Measurements from ENCODE around the gene TSHZ3. TPM values are rescaled to one million over a fixed set of nuclear protein-coding genes. Genes with fewer than 3 reads are reported as not detected.

Gene TSHZ3
- total and polyA plus RNA-seq, 8 donors, result 0.87 to 14.3 (median 5.9) TPM

DNA sequence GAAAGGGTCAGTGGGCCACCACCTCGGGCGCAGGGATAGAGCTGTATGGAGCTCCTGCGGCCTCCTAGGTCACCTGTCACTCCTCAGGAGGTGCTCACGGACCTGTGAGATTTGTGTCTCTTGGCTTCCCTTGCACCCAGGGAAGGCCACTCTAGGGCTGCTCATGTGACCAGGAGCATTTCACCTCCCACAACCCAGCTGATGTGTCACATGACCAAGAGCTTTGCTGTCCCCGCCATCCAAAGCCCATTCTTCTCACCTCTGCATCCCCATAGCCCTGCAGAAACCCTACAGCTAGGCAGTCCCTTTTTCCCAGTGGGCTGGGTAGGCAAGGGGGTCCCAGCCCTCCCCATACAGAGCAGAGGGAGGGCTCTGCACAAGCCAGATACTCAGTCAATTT, 51.2 kb downstream of the TSHZ3 start:
- Histone ChIP-seq H3K4me1 (peaks cover 0 to 17% (median 0%) of the 10 kb centered on the region in 4 donors), H3K4me3 (no peak overlapping the region), H3K9me3 (no peaks in the 10 kb centered on the region), H3K36me3 (no peaks in the 10 kb centered on the region), H3K27me3 (no peaks in the 10 kb centered on the region), H3K27ac (no peak overlapping the region)
- TF ChIP-seq POLR2AphosphoS5 (IDR thresholded peaks at IDR 0.05) (no peak), EP300 (IDR thresholded peaks at IDR 0.05) (no peak), POLR2A (IDR thresholded peaks at IDR 0.05) (no peak), CTCF (IDR thresholded peaks at IDR 0.05) (no peak)
- intact Hi-C loops (cut with DNase I; ENCODE audit: low total_unique reads), result no loop called here
- no peak for DNase-seq
- 62 to 85% (median 66%) methylated on average over 3 to 5 of the region's 5 CpGs for WGBS, 5 donors

DNA sequence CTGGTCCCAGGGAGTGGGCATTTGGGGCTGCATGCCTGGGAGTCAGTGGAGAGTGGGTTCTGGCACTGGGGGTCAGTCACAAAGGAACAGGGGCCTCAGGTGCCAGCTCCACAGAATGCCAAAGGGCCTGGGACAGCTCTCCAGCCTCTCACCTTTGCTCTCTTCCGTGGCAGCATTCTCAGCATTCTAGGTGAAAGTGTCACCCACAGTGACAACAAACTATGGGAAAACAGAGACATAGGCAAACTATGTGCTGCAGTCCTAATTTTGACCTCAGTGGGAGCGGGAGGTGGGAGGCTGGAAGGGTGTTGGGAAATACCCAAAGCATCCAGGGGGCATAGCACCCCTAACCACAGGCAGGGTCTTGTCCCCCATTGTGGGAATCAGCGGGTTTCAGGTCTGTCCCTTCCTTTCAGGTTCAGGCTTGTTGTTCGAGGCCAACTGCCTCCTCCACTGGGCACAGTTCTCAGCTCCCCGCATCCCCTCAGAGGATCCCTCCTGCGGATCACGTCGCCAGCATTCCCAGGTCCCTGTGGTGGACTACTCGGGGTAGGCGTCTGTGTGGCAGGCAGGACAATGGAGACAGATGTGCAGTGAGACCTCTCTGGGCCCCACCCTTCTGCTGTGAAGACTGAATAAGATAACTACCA, 52.4 kb downstream of the TSHZ3 start:
- no peak overlapping the region for H3K27ac ChIP-seq
- no peaks in the 10 kb centered on the region for H3K27me3 ChIP-seq
- intact Hi-C loops (cut with DNase I; ENCODE audit: low total_unique reads), result no loop called here
- WGBS, 5 donors, result 75 to 89% (median 82%) methylated on average over 8 to 10 of the region's 10 CpGs
- no peak for DNase-seq
- no peaks in the 10 kb centered on the region for H3K36me3 ChIP-seq
- TF ChIP-seq CTCF (IDR thresholded peaks at IDR 0.05), result no peak
- no peak for TF ChIP-seq EP300 (IDR thresholded peaks at IDR 0.05)
- no peak for TF ChIP-seq POLR2A (IDR thresholded peaks at IDR 0.05)
- no peaks in the 10 kb centered on the region for H3K9me3 ChIP-seq
- H3K4me3 ChIP-seq, result no peak overlapping the region
- H3K4me1 ChIP-seq, result peaks cover 0 to 12% (median 0%) of the 10 kb centered on the region in 4 donors

DNA sequence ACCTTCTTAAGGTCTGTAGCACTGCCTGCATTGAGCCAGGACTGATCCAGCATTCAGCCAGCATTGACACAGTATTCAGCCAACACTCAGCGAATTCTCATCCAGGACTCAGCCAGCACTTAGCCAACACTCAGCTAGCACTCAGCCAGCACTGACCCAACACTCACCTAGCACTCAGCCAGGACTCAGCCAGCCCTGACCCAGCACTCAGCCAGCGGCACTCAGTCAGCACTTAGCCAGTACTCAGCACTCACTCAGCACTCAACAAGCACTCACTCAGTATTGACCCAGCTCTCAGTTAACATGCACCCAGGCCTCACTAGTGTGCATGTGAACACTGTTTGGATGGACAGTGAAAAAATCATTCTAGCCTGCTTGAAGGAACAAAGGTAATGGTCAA, 55.0 kb downstream of the TSHZ3 start:
- Histone ChIP-seq H3K4me1 (peaks cover 0 to 12% (median 0%) of the 10 kb centered on the region in 4 donors), H3K36me3 (no peaks in the 10 kb centered on the region), H3K27ac (no peak overlapping the region), H3K27me3 (no peaks in the 10 kb centered on the region), H3K4me3 (no peak overlapping the region), H3K9me3 (no peaks in the 10 kb centered on the region)
- TF ChIP-seq POLR2A (IDR thresholded peaks at IDR 0.05), result no peak
- TF ChIP-seq EP300 (IDR thresholded peaks at IDR 0.05), result no peak
- no peak for TF ChIP-seq POLR2AphosphoS5 (IDR thresholded peaks at IDR 0.05)
- no peak for TF ChIP-seq CTCF (IDR thresholded peaks at IDR 0.05)
- intact Hi-C loops (cut with DNase I; ENCODE audit: low total_unique reads), result no loop called here
- no peak for DNase-seq
- WGBS, 5 donors, result 85 to 100% (median 93%) methylated on average over 2 of the region's 2 CpGs

DNA sequence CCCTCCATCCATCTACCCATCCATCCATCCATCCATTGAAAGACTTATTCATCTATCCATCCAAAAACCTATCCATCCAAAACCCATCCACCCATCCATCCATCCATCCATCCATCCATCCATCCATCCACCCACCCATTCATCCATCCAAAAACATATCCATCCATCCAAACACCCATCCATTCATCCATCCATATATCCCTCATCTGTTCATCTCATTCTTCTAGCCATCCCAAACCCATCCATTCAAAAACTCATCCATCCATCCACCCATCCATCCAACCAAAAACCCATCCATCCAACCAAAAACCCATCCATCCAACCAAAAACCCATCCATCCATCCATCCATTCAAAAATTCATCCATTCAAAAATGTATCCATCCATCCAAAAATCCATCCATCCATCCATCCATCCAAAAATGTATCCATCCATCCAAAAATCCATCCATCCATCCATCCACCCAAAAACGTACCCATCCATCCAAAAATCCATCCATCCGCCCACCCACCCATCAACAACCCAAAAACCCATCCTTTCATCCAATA, 56.5 kb downstream of the TSHZ3 start:
- WGBS, 5 donors, result 81 to 90% (median 84%) methylated on average over 2 of the region's 2 CpGs
- intact Hi-C loops (cut with DNase I; ENCODE audit: low total_unique reads), result no loop called here

More for the DNA sequence above, 56.5 kb downstream of the TSHZ3 start:
- no peak for DNase-seq
- H3K27me3 ChIP-seq, result no peaks in the 10 kb centered on the region
- TF ChIP-seq POLR2AphosphoS5 (IDR thresholded peaks at IDR 0.05) (no peak), EP300 (IDR thresholded peaks at IDR 0.05) (no peak), POLR2A (IDR thresholded peaks at IDR 0.05) (no peak), CTCF (IDR thresholded peaks at IDR 0.05) (no peak)
- H3K4me1 ChIP-seq, result peaks cover 0 to 12% (median 0%) of the 10 kb centered on the region in 4 donors
- H3K36me3 ChIP-seq, result no peaks in the 10 kb centered on the region
- H3K27ac ChIP-seq, result no peak overlapping the region
- H3K9me3 ChIP-seq, result no peaks in the 10 kb centered on the region
- no peak overlapping the region for H3K4me3 ChIP-seq

Measured in stomach (tissue), 9 donors.